ENCODE data around the gene KIF18A.
"Not testable (repeated sequence)": the region's sequence is repeated elsewhere in the genome, so short reads cannot be mapped to it uniquely, and the experiment has no call there.

KIF18A gene

DNA sequence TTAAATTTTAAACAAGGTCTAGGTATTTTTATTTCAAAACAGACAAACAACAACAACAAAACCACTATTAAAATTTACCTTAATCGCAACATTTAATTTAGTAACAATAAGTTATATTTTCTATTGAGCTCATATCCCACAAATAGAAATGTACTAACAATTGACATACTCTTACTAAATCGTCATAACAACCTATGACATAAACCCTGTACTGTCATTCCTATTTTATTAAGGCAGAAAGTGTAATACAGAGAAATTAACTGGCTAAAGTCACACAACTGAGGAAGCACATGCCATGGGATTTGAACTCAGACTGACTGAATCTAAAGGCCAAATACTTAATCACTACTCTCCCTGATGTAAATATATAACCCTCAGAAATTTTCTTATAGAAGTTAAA, 3.0 kb downstream of the KIF18A start:
- DNase-seq = no peak
- H3K4me3 ChIP-seq (ENCODE audit: low read depth, low read length) = no peak overlapping the region
- TF ChIP-seq, protein P1, sequence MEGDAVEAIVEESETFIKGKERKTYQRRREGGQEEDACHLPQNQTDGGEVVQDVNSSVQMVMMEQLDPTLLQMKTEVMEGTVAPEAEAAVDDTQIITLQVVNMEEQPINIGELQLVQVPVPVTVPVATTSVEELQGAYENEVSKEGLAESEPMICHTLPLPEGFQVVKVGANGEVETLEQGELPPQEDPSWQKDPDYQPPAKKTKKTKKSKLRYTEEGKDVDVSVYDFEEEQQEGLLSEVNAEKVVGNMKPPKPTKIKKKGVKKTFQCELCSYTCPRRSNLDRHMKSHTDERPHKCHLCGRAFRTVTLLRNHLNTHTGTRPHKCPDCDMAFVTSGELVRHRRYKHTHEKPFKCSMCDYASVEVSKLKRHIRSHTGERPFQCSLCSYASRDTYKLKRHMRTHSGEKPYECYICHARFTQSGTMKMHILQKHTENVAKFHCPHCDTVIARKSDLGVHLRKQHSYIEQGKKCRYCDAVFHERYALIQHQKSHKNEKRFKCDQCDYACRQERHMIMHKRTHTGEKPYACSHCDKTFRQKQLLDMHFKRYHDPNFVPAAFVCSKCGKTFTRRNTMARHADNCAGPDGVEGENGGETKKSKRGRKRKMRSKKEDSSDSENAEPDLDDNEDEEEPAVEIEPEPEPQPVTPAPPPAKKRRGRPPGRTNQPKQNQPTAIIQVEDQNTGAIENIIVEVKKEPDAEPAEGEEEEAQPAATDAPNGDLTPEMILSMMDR (IDR thresholded peaks at IDR 0.05; ENCODE audit: low read depth, low read length) = no peak
- no peaks in the 10 kb centered on the region for H3K27me3 ChIP-seq
- no peaks in the 10 kb centered on the region for H3K36me3 ChIP-seq
- H3K4me1 ChIP-seq = no peaks in the 10 kb centered on the region
- no peaks in the 10 kb centered on the region for H3K9me3 ChIP-seq

DNA sequence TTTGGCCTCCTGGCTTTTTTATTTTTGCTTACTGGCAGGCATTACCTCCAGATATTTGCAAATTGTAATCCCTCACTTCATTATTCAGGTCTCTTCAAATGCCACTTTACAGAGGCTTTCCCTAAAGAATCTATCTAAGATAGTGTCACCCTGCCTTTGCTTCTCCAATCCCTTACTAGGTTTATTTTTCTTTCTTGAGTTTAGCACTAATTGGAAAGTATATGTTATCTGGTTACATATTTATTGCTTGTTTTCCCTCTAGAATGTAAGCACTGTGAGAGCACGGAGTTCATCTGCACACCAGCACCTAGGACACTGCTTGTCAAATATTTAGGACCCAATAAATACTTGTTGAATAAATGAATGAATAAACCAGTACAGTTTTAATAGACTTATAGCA, 3.5 kb downstream of the KIF18A start:
- Histone ChIP-seq H3K36me3 (no peaks in the 10 kb centered on the region), H3K4me1 (no peaks in the 10 kb centered on the region), H3K9me3 (no peaks in the 10 kb centered on the region), H3K27me3 (no peaks in the 10 kb centered on the region), H3K4me3 (ENCODE audit: low read depth, low read length) (no peak overlapping the region)
- TF ChIP-seq, protein P1 (IDR thresholded peaks at IDR 0.05; ENCODE audit: low read depth, low read length) = no peak
- no peak for DNase-seq

DNA sequence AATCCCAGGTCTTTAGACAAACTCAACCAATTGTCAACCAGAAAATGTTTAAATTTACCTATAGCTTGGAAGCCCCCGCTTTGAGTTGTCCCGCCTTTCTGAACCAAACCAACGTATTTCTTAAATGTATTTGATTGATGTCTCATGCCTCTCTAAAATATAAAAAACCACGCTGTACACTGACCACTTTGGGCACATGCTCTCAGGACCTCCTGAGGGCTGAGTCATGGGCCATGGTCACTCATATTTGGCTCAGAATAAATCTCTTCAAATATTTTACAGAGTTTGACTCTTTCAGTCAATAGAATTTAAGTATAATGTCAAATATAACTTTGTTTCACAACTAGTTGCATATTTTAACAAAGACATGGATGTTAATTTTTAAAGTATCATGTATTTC, 5.7 kb downstream of the KIF18A start:
- not testable (repeated sequence) for H3K4me1 ChIP-seq; H3K9me3 ChIP-seq; H3K4me3 ChIP-seq (ENCODE audit: low read depth, low read length); H3K27me3 ChIP-seq; DNase-seq; H3K36me3 ChIP-seq

DNA sequence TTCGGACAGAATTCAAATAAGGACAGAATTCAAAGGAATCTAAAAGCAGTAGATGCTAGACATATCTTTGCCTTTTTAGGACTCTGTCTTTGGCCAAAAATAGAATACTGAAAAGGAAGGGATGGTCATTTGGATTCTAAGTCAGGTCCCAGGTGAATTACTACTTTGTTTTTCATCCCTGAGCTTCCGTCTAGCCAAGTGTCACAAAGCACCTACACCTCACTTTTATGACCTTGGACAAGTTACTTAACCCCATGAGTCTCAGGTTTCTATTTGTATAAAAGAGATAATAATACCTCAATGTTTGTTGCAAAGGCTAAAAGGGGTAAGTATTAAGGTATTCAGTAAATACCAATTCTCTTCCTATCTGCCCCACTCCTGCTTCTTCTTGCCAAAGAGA, 7.3 kb downstream of the KIF18A start:
- Histone ChIP-seq H3K9me3 (no peaks in the 10 kb centered on the region), H3K36me3 (no peaks in the 10 kb centered on the region), H3K4me3 (ENCODE audit: low read depth, low read length) (no peak overlapping the region), H3K4me1 (no peaks in the 10 kb centered on the region), H3K27me3 (no peaks in the 10 kb centered on the region)
- TF ChIP-seq, protein P1 (IDR thresholded peaks at IDR 0.05; ENCODE audit: low read depth, low read length) = no peak
- DNase-seq = no peak

DNA sequence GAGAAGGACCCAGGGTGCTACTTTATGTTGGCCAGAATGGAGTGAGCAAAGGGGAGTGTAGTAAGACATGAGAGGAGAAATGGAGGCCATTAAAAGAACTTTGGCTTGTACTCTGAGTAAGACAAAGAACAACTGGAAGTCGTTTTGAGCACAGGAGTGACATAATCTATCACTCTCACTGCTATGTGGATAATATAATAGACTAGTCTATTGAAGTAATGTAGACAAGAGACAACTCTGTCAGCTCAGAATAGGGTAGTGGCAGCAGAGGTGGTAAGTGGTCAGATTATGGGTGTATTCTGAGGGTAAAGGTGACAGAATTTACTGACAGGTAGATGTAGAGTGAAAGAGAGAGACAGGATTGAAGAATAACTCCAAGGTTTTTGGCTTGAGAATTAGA, 8.2 kb downstream of the KIF18A start:
- H3K4me3 ChIP-seq (ENCODE audit: low read depth, low read length) = no peak overlapping the region
- H3K36me3 ChIP-seq = no peaks in the 10 kb centered on the region
- DNase-seq = no peak
- H3K27me3 ChIP-seq = no peaks in the 10 kb centered on the region
- H3K9me3 ChIP-seq = no peaks in the 10 kb centered on the region
- H3K4me1 ChIP-seq = no peaks in the 10 kb centered on the region
- TF ChIP-seq, protein P1 (IDR thresholded peaks at IDR 0.05; ENCODE audit: low read depth, low read length) = no peak

DNA sequence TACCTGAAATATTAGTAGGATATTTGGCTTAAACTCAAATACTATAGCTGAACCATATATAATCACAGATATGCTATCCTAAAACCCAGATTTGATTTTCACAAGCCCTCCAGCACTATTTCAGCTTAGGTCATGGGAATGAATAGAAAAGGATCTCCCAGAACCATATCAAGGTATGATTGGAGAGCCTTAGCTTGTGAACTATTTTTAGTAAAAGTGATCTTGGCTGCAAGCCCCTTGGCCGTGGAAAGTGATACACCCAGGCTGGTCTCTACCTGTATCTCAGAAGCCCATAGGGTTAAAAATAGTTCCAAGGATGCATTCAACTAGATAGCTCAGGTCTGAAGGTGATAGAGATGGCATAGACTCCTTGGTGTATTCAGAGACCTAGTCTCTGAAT, 9.7 kb downstream of the KIF18A start:
- Histone ChIP-seq H3K4me3 (ENCODE audit: low read depth, low read length) (no peak overlapping the region), H3K4me1 (no peaks in the 10 kb centered on the region), H3K36me3 (no peaks in the 10 kb centered on the region), H3K9me3 (no peaks in the 10 kb centered on the region), H3K27me3 (no peaks in the 10 kb centered on the region)
- DNase-seq = no peak
- TF ChIP-seq, protein P1 (IDR thresholded peaks at IDR 0.05; ENCODE audit: low read depth, low read length) = no peak

DNA sequence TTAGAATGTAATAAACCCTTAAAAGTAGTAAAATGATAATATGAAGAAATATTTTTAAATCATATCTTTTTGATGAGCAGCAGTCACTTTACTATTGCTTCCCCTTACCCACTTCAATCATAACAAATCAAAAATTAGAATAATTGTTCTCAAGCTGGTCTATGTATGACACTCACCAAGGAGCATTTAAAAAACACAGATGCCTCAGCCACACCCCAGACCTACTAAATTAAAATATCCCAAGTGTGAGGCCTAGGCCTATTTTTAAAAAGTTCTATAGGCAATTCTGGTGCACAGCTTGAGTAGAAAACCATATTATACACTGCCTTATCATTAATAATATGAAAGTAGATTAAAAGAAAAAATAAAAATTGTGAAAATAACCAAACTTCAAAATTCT, 15.2 kb downstream of the KIF18A start:
- Histone ChIP-seq H3K4me1 (no peaks in the 10 kb centered on the region), H3K9me3 (no peaks in the 10 kb centered on the region), H3K27me3 (no peaks in the 10 kb centered on the region), H3K4me3 (ENCODE audit: low read depth, low read length) (no peak overlapping the region), H3K36me3 (no peaks in the 10 kb centered on the region)
- no peak for DNase-seq
- TF ChIP-seq, protein P1 (IDR thresholded peaks at IDR 0.05; ENCODE audit: low read depth, low read length) = no peak
